GM23338 (cell line): ENCODE data around the gene SUSD4. TPM values are rescaled to one million over a fixed set of nuclear protein-coding genes. Genes with fewer than 3 reads are reported as not detected.

Experiments
- ATAC-seq: fragments of 200-7000 bp; cut with Tn5 transposase; 3 replicates; pipeline ENCODE4 v1.9.1; 2020
- DNase-seq: peaks from one replicate; pipeline ENCODE4 v3.0.0-alpha.2; 2015; ENCODE audit warnings: low spot score
- H2AFZ ChIP-seq: fragments of 200-600 bp; sonication (generic); 2 replicates; pipeline ENCODE4 v1.8.0; 2016; ENCODE audit warnings: antibody characterized with exemption, mild to moderate bottlenecking, moderate library complexity
- H3F3A ChIP-seq: fragments of 200-600 bp; sonication (generic); replicated peaks from 2 replicates; pipeline ENCODE4 v1.8.0; 2017; ENCODE audit warnings: antibody characterized with exemption, mixed run types, low read depth
- H3K27ac ChIP-seq: fragments of 200-600 bp; sonication (generic); 2 replicates; pipeline ENCODE4 v1.6.1; 2016; ENCODE audit warnings: low read depth
- H3K27me3 ChIP-seq: fragments of 200-600 bp; sonication (generic); 2 replicates; pipeline ENCODE4 v1.8.0; 2016; ENCODE audit warnings: mild to moderate bottlenecking, mixed run types, moderate library complexity; ENCODE audit not compliant: insufficient read depth
- H3K36me3 ChIP-seq: fragments of 200-600 bp; sonication (generic); 2 replicates; pipeline ENCODE4 v1.8.0; 2016; ENCODE audit warnings: mild to moderate bottlenecking; ENCODE audit not compliant: insufficient read depth
- H3K4me1 ChIP-seq: fragments of 200-600 bp; sonication (generic); 2 replicates; pipeline ENCODE4 v1.8.0; 2016; ENCODE audit warnings: mild to moderate bottlenecking, moderate library complexity; ENCODE audit not compliant: insufficient read depth
- H3K4me2 ChIP-seq: fragments of 200-600 bp; sonication (generic); 2 replicates; pipeline ENCODE4 v1.7.1; 2017; ENCODE audit warnings: mixed run types
- H3K4me3 ChIP-seq: fragments of 200-600 bp; sonication (generic); 2 replicates; pipeline ENCODE4 v1.6.1; 2016; ENCODE audit warnings: mixed run types
- H3K79me2 ChIP-seq: fragments of 200-600 bp; sonication (generic); replicated peaks from 2 replicates; pipeline ENCODE4 v1.8.0; 2017; ENCODE audit warnings: mild to moderate bottlenecking; ENCODE audit not compliant: insufficient read depth
- H3K9me2 ChIP-seq: fragments of 200-600 bp; sonication (generic); 2 replicates; pipeline ENCODE4 v1.8.0; 2017; ENCODE audit not compliant: insufficient read depth
- H4K20me1 ChIP-seq: fragments of 200-600 bp; sonication (generic); replicated peaks from 2 replicates; pipeline ENCODE4 v1.8.0; 2017; ENCODE audit warnings: mild to moderate bottlenecking; ENCODE audit not compliant: insufficient read depth
- H3K27ac Mint-ChIP-seq: 2 replicates; pipeline ENCODE4 v1.8.0; 2020; ENCODE audit warnings: inconsistent platforms, mild to moderate bottlenecking, moderate library complexity, mixed read lengths
- H3K27me3 Mint-ChIP-seq: 3 replicates; pipeline ENCODE4 v1.8.0; 2022; ENCODE audit warnings: low read depth, mild to moderate bottlenecking, moderate library complexity, mixed read lengths, inconsistent platforms; ENCODE audit not compliant: insufficient read depth, poor library complexity
- H3K36me3 Mint-ChIP-seq: 3 replicates; pipeline ENCODE4 v1.8.0; 2021; ENCODE audit warnings: low read depth, mild to moderate bottlenecking, inconsistent platforms, moderate library complexity, mixed read lengths
- H3K4me1 Mint-ChIP-seq: 3 replicates; pipeline ENCODE4 v1.8.0; 2020; ENCODE audit warnings: mild to moderate bottlenecking, inconsistent platforms, mixed read lengths
- H3K4me3 Mint-ChIP-seq: 3 replicates; pipeline ENCODE4 v1.8.0; 2021; ENCODE audit warnings: moderate library complexity, mild to moderate bottlenecking, inconsistent platforms, mixed read lengths
- H3K9me3 Mint-ChIP-seq: 3 replicates; pipeline ENCODE4 v1.8.0; 2020; ENCODE audit warnings: moderate library complexity, mild to moderate bottlenecking, inconsistent platforms, mixed read lengths
- CREB1 ChIP-seq: fragments of 250-450 bp; sonication (Bioruptor Pico); IDR thresholded peaks from 2 replicates; pipeline ENCODE4 v1.5.0; 2020; ENCODE audit warnings: low read depth, mild to moderate bottlenecking, moderate library complexity
- EZH2 ChIP-seq: fragments of 200-600 bp; sonication (generic); IDR thresholded peaks from one replicate; pipeline ENCODE4 v1.8.0; 2017; ENCODE audit warnings: antibody characterized with exemption, mild to moderate bottlenecking, low read depth; ENCODE audit not compliant: unreplicated experiment
- EZH2phosphoT487 ChIP-seq: fragments of 200-600 bp; sonication (generic); IDR thresholded peaks from one replicate; pipeline ENCODE4 v1.8.1; 2018; ENCODE audit warnings: antibody characterized with exemption; ENCODE audit not compliant: unreplicated experiment
- POLR2AphosphoS5 ChIP-seq: IDR thresholded peaks from 2 replicates; pipeline ENCODE4 v1.6.1; 2016; ENCODE audit warnings: antibody characterized with exemption, low read depth
- STAT1 ChIP-seq: IDR thresholded peaks from one replicate; pipeline ENCODE4 v1.6.1; 2016; ENCODE audit warnings: antibody characterized with exemption; ENCODE audit not compliant: unreplicated experiment
- ZNF114 ChIP-seq: fragments of 250-450 bp; sonication (Bioruptor Pico); IDR thresholded peaks from 2 replicates; pipeline ENCODE4 v1.5.0; 2020; ENCODE audit warnings: mild to moderate bottlenecking, moderate library complexity
- ZNF331 ChIP-seq: fragments of 250-450 bp; sonication (Bioruptor Pico); IDR thresholded peaks from 2 replicates; pipeline ENCODE4 v1.5.0; 2020; ENCODE audit warnings: low read depth, mild to moderate bottlenecking, moderate library complexity
- polyA plus RNA-seq: library from polyadenylated mRNA; unstranded; fragments of >200 nt; fragmentation: Nextera tagmentation; extraction: Ambion mirVana; gene quantifications from 2 replicates; pipeline ENCODE4 v1.2.1, GENCODE V29; 2016
- total RNA-seq: library from RNA; depleted of rRNA; stranded (reverse); fragments of >200 nt; shearing (Covaris generic); gene quantifications from 2 replicates; pipeline ENCODE4 v1.2.3, GENCODE V29; 2014
- TF ChIP-seq, protein P1 (sequence below): fragments of 250-450 bp; sonication (Bioruptor Pico); IDR thresholded peaks from 2 replicates; pipeline ENCODE4 v1.5.0; 2020; ENCODE audit warnings: mild to moderate bottlenecking, moderate library complexity

Gene SUSD4
- total and polyA plus RNA-seq, 2 experiments from 2014 or later: 2.3 to 3.6 TPM

DNA sequence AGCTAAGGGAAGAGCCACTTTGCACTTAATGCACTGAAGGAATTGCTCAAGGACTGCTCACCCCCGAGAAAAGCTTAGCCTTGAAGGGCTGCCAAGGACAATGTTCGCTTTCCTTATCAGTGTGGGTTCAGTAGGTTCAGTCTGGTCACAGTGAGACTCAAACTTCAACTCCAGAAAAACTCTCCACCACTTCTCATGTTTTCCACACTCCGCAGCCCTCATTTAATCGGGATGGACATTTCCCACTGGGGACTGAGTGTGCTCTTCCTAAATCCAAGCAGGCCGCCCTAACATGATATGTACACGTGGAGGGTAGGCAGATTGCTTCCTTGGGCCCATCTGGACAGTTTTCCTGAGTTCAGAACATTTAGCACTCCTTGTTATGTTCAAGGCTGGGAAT, 19.5 kb downstream of the SUSD4 start (continued):
- TF ChIP-seq, protein P1, sequence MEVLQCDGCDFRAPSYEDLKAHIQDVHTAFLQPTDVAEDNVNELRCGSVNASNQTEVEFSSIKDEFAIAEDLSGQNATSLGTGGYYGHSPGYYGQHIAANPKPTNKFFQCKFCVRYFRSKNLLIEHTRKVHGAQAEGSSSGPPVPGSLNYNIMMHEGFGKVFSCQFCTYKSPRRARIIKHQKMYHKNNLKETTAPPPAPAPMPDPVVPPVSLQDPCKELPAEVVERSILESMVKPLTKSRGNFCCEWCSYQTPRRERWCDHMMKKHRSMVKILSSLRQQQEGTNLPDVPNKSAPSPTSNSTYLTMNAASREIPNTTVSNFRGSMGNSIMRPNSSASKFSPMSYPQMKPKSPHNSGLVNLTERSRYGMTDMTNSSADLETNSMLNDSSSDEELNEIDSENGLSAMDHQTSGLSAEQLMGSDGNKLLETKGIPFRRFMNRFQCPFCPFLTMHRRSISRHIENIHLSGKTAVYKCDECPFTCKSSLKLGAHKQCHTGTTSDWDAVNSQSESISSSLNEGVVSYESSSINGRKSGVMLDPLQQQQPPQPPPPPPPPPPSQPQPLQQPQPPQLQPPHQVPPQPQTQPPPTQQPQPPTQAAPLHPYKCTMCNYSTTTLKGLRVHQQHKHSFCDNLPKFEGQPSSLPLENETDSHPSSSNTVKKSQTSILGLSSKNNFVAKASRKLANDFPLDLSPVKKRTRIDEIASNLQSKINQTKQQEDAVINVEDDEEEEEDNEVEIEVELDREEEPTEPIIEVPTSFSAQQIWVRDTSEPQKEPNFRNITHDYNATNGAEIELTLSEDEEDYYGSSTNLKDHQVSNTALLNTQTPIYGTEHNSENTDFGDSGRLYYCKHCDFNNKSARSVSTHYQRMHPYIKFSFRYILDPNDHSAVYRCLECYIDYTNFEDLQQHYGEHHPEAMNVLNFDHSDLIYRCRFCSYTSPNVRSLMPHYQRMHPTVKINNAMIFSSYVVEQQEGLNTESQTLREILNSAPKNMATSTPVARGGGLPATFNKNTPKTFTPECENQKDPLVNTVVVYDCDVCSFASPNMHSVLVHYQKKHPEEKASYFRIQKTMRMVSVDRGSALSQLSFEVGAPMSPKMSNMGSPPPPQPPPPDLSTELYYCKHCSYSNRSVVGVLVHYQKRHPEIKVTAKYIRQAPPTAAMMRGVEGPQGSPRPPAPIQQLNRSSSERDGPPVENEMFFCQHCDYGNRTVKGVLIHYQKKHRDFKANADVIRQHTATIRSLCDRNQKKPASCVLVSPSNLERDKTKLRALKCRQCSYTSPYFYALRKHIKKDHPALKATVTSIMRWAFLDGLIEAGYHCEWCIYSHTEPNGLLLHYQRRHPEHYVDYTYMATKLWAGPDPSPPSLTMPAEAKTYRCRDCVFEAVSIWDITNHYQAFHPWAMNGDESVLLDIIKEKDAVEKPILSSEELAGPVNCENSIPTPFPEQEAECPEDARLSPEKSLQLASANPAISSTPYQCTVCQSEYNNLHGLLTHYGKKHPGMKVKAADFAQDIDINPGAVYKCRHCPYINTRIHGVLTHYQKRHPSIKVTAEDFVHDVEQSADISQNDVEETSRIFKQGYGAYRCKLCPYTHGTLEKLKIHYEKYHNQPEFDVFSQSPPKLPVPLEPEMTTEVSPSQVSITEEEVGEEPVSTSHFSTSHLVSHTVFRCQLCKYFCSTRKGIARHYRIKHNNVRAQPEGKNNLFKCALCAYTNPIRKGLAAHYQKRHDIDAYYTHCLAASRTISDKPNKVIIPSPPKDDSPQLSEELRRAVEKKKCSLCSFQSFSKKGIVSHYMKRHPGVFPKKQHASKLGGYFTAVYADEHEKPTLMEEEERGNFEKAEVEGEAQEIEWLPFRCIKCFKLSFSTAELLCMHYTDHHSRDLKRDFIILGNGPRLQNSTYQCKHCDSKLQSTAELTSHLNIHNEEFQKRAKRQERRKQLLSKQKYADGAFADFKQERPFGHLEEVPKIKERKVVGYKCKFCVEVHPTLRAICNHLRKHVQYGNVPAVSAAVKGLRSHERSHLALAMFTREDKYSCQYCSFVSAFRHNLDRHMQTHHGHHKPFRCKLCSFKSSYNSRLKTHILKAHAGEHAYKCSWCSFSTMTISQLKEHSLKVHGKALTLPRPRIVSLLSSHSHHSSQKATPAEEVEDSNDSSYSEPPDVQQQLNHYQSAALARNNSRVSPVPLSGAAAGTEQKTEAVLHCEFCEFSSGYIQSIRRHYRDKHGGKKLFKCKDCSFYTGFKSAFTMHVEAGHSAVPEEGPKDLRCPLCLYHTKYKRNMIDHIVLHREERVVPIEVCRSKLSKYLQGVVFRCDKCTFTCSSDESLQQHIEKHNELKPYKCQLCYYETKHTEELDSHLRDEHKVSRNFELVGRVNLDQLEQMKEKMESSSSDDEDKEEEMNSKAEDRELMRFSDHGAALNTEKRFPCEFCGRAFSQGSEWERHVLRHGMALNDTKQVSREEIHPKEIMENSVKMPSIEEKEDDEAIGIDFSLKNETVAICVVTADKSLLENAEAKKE (CRISPR knock-in tag): no peak

DNA sequence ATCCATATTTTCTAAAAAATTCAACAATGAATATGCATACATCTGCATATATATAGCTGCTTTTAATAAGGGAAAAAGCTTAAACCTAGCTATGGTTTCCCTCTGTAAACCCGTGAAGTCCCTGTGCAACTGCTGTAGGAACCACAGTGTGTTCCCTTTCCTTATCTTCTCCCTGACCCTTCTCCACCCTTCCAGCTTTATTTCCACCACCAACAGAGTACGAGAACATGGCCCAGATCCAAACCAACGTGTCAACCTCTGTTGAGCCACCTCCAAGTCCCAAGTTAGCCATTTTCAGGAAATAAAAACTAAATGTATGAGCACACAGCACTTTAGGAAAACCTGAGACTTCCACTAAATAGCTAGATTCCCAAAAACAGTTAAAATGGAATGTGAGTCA, 20.3 kb downstream of the SUSD4 start:
- H3K27me3 ChIP-seq: no peaks in the 10 kb centered on the region
- no peak overlapping the region for H3K4me3 ChIP-seq
- Mint-ChIP-seq H3K27me3 (no peaks in the 10 kb centered on the region), H3K4me1 (peaks cover 5% of the 10 kb centered on the region; the same call in 2 of the 3 replicates), H3K36me3 (no peaks in the 10 kb centered on the region), H3K27ac (no peak overlapping the region), H3K9me3 (no peaks in the 10 kb centered on the region), H3K4me3 (no peak overlapping the region)
- H3K36me3 ChIP-seq: no peaks in the 10 kb centered on the region
- H3K27ac ChIP-seq: no peak overlapping the region
- DNase-seq (no peak), ATAC-seq (no peak)
- no peaks in the 10 kb centered on the region for H3K79me2 ChIP-seq
- H3K9me2 ChIP-seq: no peaks in the 10 kb centered on the region
- no peak overlapping the region for H2AFZ ChIP-seq
- H3K4me1 ChIP-seq: no peaks in the 10 kb centered on the region
- H3F3A ChIP-seq: no peaks in the 10 kb centered on the region
- no peaks in the 10 kb centered on the region for H4K20me1 ChIP-seq
- no peak overlapping the region for H3K4me2 ChIP-seq
- TF ChIP-seq ZNF114 (CRISPR knock-in tag) (no peak), STAT1 (no peak), CREB1 (no peak), ZNF331 (CRISPR knock-in tag) (no peak), EZH2phosphoT487 (no peak), POLR2AphosphoS5 (no peak), EZH2 (no peak)
- TF ChIP-seq, protein P1 (CRISPR knock-in tag): no peak
